ENCODE results near the gene TBC1D22A. TPM values are rescaled to one million over a fixed set of nuclear protein-coding genes. Genes with fewer than 3 reads are reported as not detected.

Gene TBC1D22A
- total RNA-seq, 1 experiment from 2014 or later = 20.9 TPM

GRCh38 chr22:47134222-47134621, 371.8 kb downstream of the TBC1D22A start:
- Histone ChIP-seq H3K27me3 (ENCODE audit: insufficient read depth, low read length) (no peaks in the 10 kb centered on the region), H3K36me3 (ENCODE audit: control insufficient read depth in 1 of 2, insufficient read depth in 2 of 2, low read length in 2 of 2) (no peaks in the 10 kb centered on the region), H3K27ac (ENCODE audit: low read depth, low read length) (no peak overlapping the region), H3K4me2 (ENCODE audit: low read length) (no peak overlapping the region), H3K9me3 (ENCODE audit: control insufficient read depth in 1 of 2, insufficient read depth in 1 of 2, low read depth in 1 of 2, low read length in 2 of 2) (no peaks in the 10 kb centered on the region), H3K4me3 (replicated peaks in 1 of 2; ENCODE audit: low read depth in 1 of 2, low read length in 2 of 2) (no peak overlapping the region), H3K9ac (ENCODE audit: low read length) (no peak overlapping the region), H2AFZ (ENCODE audit: low read depth, low read length, poor library complexity, severe bottlenecking) (no peak overlapping the region), H4K20me1 (ENCODE audit: insufficient read depth) (no peaks in the 10 kb centered on the region), H3K9me2 (ENCODE audit: insufficient read depth) (no peaks in the 10 kb centered on the region), H3K79me2 (ENCODE audit: insufficient read depth, low read length) (no peaks in the 10 kb centered on the region), H3K4me1 (ENCODE audit: control insufficient read depth in 1 of 2, insufficient read depth in 2 of 2, low read length in 2 of 2) (peaks cover 15 to 20% of the 10 kb centered on the region in 2 experiments)
- DNase-seq (ENCODE audit: low read depth, low spot score) (no peak), ATAC-seq (no peak)
- TF ChIP-seq YY1 (IDR thresholded peaks at IDR 0.05; ENCODE audit: extremely low read depth, insufficient replicate concordance, low read depth, low read length) = no peak
- TF ChIP-seq JUND (IDR thresholded peaks at IDR 0.05) = no peak
- no peak for TF ChIP-seq POLR2A (IDR thresholded peaks at IDR 0.05; ENCODE audit: borderline replicate concordance, extremely low read depth, insufficient read depth, insufficient read length)
- TF ChIP-seq POLR2AphosphoS5 (IDR thresholded peaks at IDR 0.05; ENCODE audit: low read depth, low read length) = no peak
- TF ChIP-seq ZFX (IDR thresholded peaks at IDR 0.05) = no peak
- RAD21 ChIA-PET (ENCODE audit: low non-redundant PET in 1 of 2, low total read pairs in 2 of 2, uncharacterized antibody in 2 of 2, unreplicated experiment in 2 of 2) = no interaction called here
- intact Hi-C loops (cut with micrococcal nuclease) = no loop called here
- CTCF ChIA-PET = no interaction called here
- POLR2A ChIA-PET = no interaction called here
- no TSS peak for BruUV-seq (replicated peaks)

GRCh38 chr22:47135338-47135737, 372.9 kb downstream of the TBC1D22A start:
- H3K27me3 ChIP-seq (ENCODE audit: insufficient read depth, low read length) = no peaks in the 10 kb centered on the region
- intact Hi-C loops (cut with micrococcal nuclease) = no loop called here
- DNase-seq (ENCODE audit: low read depth, low spot score) (no peak), ATAC-seq (no peak)
- no peak overlapping the region for H2AFZ ChIP-seq (ENCODE audit: low read depth, low read length, poor library complexity, severe bottlenecking)
- H3K4me1 ChIP-seq (ENCODE audit: control insufficient read depth in 1 of 2, insufficient read depth in 2 of 2, low read length in 2 of 2) = peaks cover 5 to 9% of the 10 kb centered on the region in 2 experiments
- no peaks in the 10 kb centered on the region for H3K79me2 ChIP-seq (ENCODE audit: insufficient read depth, low read length)
- H3K4me3 ChIP-seq (replicated peaks in 1 of 2; ENCODE audit: low read depth in 1 of 2, low read length in 2 of 2) = no peak overlapping the region
- no peak overlapping the region for H3K4me2 ChIP-seq (ENCODE audit: low read length)
- H3K9me2 ChIP-seq (ENCODE audit: insufficient read depth) = no peaks in the 10 kb centered on the region
- H4K20me1 ChIP-seq (ENCODE audit: insufficient read depth) = no peaks in the 10 kb centered on the region
- CTCF ChIA-PET = no interaction called here
- RAD21 ChIA-PET (ENCODE audit: low non-redundant PET in 1 of 2, low total read pairs in 2 of 2, uncharacterized antibody in 2 of 2, unreplicated experiment in 2 of 2) = no interaction called here
- H3K9ac ChIP-seq (ENCODE audit: low read length) = no peak overlapping the region
- no peaks in the 10 kb centered on the region for H3K36me3 ChIP-seq (ENCODE audit: control insufficient read depth in 1 of 2, insufficient read depth in 2 of 2, low read length in 2 of 2)
- POLR2A ChIA-PET = no interaction called here
- H3K27ac ChIP-seq (ENCODE audit: low read depth, low read length) = no peak overlapping the region
- BruUV-seq (replicated peaks) = no TSS peak
- TF ChIP-seq EGR1 (IDR thresholded peaks at IDR 0.05; ENCODE audit: low read depth) = no peak
- H3K9me3 ChIP-seq (ENCODE audit: control insufficient read depth in 1 of 2, insufficient read depth in 1 of 2, low read depth in 1 of 2, low read length in 2 of 2) = no peaks in the 10 kb centered on the region
